ACC112 (cell line): ENCODE measurements around the gene CBX8.

Experiments used
- H2AFZ ChIP-seq: fragments of 200-600 bp; sonication (generic); one replicate; pipeline ENCODE4 v1.6.0; 2017; ENCODE audit warnings: antibody characterized with exemption, low read length; ENCODE audit not compliant: unreplicated experiment
- H3K27ac ChIP-seq: fragments of 200-600 bp; sonication (generic); 2 replicates; pipeline ENCODE4 v1.5.1; 2014; ENCODE audit warnings: low read depth, mild to moderate bottlenecking, antibody characterized with exemption, low read length, moderate library complexity
- H3K27me3 ChIP-seq: fragments of 200-600 bp; sonication (generic); 2 replicates; pipeline ENCODE4 v1.6.1; 2014; ENCODE audit warnings: mild to moderate bottlenecking, antibody characterized with exemption, low read length, moderate library complexity, mixed read lengths; ENCODE audit not compliant: insufficient read depth
- H3K36me3 ChIP-seq: fragments of 200-600 bp; sonication (generic); 2 replicates; pipeline ENCODE4 v1.6.1; 2016; ENCODE audit warnings: mild to moderate bottlenecking, antibody characterized with exemption, low read length, moderate library complexity, mixed read lengths; ENCODE audit not compliant: insufficient read depth
- H3K4me1 ChIP-seq: fragments of 200-600 bp; sonication (generic); one replicate; pipeline ENCODE4 v1.6.1; 2016; ENCODE audit warnings: low read length, mixed read lengths; ENCODE audit not compliant: insufficient read depth, unreplicated experiment, control insufficient read depth
- H3K4me3 ChIP-seq: fragments of 200-600 bp; sonication (generic); 2 replicates; pipeline ENCODE4 v1.5.1; 2014; ENCODE audit warnings: mild to moderate bottlenecking, low read depth, low read length
- H3K79me2 ChIP-seq: fragments of 200-600 bp; sonication (generic); one replicate; pipeline ENCODE4 v1.6.0; 2016; ENCODE audit warnings: low read length; ENCODE audit not compliant: control insufficient read depth, unreplicated experiment, insufficient read depth

CBX8 gene

DNA sequence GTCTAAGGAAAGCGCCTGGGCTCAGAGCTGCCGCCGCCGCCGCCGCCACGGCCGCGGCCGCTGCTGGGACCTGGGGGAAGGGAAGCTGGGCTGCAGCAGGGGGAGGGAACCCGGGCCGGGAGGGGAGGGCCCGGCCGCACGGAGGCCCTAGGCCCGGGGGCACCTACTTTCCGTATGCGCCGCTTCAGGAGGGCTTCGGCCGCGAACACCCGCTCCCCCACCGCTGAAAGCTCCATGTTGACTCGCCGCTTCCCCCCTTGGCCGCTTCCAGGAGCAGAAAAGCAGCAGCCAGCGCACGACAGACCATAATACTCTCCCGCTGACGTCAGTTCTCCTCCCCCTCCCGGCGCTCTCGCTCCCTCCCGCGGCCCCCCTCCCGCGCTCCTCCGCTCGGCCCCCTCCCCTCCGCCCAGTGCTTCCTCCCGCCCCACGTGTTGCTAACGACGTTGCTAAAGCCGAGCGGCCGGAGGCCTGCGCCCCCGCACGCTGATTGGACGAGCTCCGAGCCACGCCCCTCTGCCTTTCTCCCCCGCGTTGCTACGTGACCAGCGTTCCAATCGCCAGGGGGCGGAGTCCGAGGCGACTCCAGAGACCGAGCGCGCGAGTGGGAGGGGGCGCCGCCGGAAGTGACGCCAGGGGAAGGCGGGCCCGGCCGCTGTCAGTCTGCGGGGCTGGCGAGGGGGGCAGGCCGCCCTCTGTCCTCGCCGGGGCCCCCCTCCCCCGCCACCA, at the start of gene CBX8:
CBX8 (minus strand) TSS at position 315 of the 729 bp plus-strand sequence; CDS start at position 236, 79 bp downstream.
- Histone ChIP-seq H3K4me1 (peaks cover 28% of the 10 kb centered on the region), H3K27ac (peak within 1 kb of the TSS; percentile 36; the same call in 1 of the 2 replicates), H3K4me3 (peak within 1 kb of the TSS; percentile 94), H3K36me3 (no peaks in the 10 kb centered on the region), H2AFZ (peak within 1 kb of the TSS; percentile 48), H3K79me2 (no peaks in the 10 kb centered on the region), H3K27me3 (peaks cover 50% of the 10 kb centered on the region)

DNA sequence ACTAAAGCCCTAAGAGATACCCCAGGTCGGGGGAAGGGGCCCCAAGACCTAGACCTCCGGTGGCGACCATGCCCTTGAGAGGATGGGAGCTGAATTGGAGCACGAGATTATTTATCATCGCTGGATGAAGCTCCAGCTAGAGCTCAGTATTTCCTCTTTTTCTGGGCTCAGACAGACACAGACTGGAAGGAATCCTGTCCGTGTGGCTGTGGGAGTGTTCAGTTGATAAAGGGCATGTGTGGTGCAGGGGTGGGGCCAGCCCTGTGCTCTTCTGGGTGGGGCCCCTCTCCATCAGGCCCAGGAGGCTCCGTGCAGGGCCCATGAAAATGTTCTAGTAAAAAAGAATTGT, 48.7 kb upstream of the CBX8 start:
- Histone ChIP-seq H2AFZ (peak overlapping the region; percentile 40), H3K27me3 (peaks cover 32% of the 10 kb centered on the region), H3K79me2 (no peaks in the 10 kb centered on the region), H3K4me1 (peaks cover 9% of the 10 kb centered on the region), H3K27ac (no peak overlapping the region), H3K4me3 (0 out of 2 replicates have a peak overlapping the region, but pooled peaks have one; percentile 0), H3K36me3 (no peaks in the 10 kb centered on the region)

DNA sequence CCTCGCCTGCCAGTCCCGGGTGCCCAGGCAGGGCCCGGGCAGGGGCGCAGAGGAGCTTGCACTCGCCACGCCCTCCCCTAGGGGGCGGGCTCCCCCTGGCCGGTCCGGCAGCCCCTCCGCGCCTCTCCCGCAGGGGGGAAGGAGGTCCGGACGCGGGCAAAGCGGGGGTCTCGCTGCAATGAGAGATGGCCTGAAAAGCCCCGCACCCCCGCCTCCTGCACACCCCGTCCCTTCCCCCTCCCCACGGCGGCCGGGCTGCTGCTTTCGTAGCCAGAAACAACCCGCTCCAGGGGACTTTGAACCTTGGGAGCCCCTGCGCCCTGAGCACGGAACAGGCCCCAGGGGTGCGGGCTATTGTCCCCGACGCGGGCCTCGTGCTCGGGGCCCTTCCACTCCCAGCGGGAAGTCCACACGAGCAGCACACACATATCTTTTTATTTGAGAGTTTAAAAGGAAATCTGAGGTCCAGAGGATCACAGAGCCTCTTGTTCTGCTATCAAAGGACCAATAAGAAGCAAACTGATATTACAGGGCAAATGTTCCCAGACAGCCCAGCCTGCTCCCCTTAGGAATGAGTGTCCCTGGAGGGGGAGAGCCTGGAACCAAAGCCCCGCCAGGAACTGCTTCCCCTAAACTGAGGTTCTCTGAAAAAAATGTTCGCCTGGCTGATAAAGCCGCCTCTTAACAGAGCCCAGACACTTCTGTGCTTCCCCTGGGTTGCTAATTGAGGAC, 48.2 kb upstream of the CBX8 start:
- peak overlapping the region; percentile 81 for H3K4me3 ChIP-seq
- H3K27ac ChIP-seq = no peak overlapping the region
- peak overlapping the region; percentile 40 for H2AFZ ChIP-seq
- peaks cover 38% of the 10 kb centered on the region for H3K27me3 ChIP-seq
- H3K36me3 ChIP-seq = no peaks in the 10 kb centered on the region
- H3K79me2 ChIP-seq = no peaks in the 10 kb centered on the region
- H3K4me1 ChIP-seq = peaks cover 13% of the 10 kb centered on the region

DNA sequence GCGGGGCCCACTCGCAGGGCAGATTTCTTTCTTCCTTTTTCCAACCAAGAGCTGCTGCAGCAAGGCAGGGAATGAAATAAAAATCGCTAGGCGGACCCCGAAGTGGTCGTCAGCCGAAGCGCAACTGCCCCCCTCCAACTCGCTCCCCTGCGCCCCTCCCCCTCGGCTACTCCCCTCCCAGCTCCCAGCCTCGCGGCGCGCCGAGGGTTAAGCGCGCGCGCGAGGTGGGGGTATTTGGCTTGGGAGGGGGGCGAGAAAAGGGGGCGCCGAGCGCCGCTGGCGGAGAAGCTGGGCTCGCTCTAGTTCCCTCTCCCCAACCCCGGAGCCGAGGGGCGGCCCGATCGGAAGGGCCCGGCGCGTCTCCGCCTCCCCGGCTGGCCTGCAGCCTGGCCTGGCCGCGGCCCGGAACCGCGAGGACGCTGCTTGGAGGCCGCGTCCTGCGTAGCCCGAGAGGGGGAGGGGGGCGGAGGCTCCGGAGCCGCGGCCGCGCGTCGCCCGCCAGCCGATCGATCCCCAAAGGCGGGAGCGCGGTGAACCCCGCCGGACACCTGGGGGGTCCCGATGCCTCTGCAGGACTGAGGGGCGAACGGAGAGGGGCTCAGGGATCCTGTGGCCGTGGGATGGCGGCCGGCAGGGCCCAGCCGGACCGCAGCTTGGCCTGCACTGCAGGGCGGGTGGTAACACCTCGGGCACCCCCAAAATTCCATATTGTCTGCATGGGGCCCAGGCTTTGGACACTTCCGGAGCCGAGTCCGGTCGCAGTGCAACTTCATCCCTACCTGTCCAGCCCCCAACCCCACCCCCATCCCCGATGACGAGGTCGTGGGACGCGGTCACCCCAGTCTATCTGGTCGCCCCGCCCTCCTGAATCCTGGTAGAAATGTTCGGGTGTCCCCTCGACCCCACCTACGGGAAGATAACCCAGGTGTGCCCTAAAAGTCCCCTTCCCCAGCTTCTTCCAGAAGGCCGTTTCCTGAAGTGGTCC, 47.2 kb upstream of the CBX8 start:
- no peaks in the 10 kb centered on the region for H3K79me2 ChIP-seq
- no peaks in the 10 kb centered on the region for H3K36me3 ChIP-seq
- H2AFZ ChIP-seq = peak overlapping the region; percentile 89
- H3K27ac ChIP-seq = no peak overlapping the region
- peak overlapping the region; percentile 81 for H3K4me3 ChIP-seq
- H3K4me1 ChIP-seq = peaks cover 13% of the 10 kb centered on the region
- H3K27me3 ChIP-seq = peaks cover 39% of the 10 kb centered on the region

DNA sequence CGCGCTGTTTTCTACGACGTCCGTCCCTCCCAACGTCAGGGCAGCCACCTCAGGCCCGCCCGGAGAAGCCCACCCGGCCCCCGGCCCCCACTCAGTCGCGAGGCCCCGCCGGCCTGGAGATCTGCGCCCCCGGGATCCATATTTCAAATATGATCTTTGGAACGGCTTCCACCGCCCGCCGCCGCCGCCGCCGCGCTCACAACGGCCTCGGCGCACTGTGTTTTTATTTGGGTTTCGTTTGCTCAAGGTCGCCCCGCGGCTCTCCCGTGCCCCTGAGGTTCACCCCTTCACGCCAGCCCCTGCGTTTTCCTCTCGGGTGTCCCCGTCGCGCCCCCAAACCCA, 46.6 kb upstream of the CBX8 start:
- H3K79me2 ChIP-seq = no peaks in the 10 kb centered on the region
- peak overlapping the region; percentile 89 for H2AFZ ChIP-seq
- peaks cover 13% of the 10 kb centered on the region for H3K4me1 ChIP-seq
- no peak overlapping the region for H3K27ac ChIP-seq
- H3K27me3 ChIP-seq = peaks cover 39% of the 10 kb centered on the region
- no peaks in the 10 kb centered on the region for H3K36me3 ChIP-seq
- peak overlapping the region; percentile 81 for H3K4me3 ChIP-seq

DNA sequence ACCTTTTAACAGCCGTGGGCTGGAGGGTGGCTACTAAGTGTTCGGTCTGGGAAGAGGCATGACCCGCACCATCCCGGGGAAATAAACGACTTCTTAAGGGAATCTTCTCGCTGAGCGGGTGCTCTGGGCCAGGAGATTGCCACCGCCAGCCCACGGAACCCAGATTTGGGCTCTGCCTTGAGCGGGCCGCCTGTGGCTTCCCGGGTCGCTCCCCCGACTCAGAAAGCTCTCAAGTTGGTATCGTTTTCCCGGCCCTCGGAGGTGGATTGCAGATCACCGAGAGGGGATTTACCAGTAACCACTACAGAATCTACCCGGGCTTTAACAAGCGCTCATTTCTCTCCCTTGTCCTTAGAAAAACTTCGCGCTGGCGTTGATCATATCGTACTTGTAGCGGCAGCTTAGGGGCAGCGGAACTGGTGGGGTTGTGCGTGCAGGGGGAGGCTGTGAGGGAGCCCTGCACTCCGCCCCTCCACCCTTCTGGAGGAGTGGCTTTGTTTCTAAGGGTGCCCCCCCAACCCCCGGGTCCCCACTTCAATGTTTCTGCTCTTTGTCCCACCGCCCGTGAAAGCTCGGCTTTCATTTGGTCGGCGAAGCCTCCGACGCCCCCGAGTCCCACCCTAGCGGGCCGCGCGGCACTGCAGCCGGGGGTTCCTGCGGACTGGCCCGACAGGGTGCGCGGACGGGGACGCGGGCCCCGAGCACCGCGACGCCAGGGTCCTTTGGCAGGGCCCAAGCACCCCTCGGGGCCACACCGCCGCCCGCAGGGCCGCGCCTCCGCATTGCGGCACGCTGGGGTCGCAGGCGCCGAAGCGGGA, 46.0 kb upstream of the CBX8 start:
- peak overlapping the region; percentile 81 for H3K4me3 ChIP-seq
- H3K36me3 ChIP-seq = no peaks in the 10 kb centered on the region
- H3K4me1 ChIP-seq = peaks cover 13% of the 10 kb centered on the region
- H3K27ac ChIP-seq = no peak overlapping the region
- peaks cover 4% of the 10 kb centered on the region for H3K79me2 ChIP-seq
- H2AFZ ChIP-seq = peak overlapping the region; percentile 89
- H3K27me3 ChIP-seq = peaks cover 39% of the 10 kb centered on the region

DNA sequence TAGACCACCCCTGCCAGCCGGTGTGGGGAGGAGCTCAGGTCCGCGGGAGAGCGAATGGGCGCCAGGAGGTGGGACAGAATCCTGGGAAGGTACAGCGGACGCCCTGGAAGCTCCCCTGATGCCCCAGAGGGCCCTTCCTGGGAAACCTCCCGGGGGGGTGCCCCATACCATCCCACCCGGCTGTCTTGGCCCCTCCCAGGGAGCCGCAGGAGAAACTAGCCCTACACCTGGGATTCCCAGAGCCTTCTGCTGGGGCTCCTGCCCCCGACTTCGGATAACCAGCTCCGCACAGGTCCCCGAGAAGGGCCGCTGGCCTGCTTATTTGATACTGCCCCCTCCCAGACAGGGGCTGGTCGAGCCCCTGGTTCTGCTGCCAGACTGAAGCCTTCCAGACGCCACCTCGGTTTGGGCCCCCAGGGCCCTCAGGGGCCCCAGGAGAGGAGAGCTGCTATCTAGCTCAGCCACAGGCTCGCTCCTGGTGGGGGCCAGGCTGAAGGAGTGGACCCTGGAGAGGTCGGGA, 45.3 kb upstream of the CBX8 start:
- Histone ChIP-seq H3K36me3 (no peaks in the 10 kb centered on the region), H3K79me2 (peaks cover 10% of the 10 kb centered on the region), H3K27me3 (peaks cover 39% of the 10 kb centered on the region), H3K27ac (no peak overlapping the region), H3K4me1 (peaks cover 17% of the 10 kb centered on the region), H2AFZ (no peak overlapping the region), H3K4me3 (no peak overlapping the region)

DNA sequence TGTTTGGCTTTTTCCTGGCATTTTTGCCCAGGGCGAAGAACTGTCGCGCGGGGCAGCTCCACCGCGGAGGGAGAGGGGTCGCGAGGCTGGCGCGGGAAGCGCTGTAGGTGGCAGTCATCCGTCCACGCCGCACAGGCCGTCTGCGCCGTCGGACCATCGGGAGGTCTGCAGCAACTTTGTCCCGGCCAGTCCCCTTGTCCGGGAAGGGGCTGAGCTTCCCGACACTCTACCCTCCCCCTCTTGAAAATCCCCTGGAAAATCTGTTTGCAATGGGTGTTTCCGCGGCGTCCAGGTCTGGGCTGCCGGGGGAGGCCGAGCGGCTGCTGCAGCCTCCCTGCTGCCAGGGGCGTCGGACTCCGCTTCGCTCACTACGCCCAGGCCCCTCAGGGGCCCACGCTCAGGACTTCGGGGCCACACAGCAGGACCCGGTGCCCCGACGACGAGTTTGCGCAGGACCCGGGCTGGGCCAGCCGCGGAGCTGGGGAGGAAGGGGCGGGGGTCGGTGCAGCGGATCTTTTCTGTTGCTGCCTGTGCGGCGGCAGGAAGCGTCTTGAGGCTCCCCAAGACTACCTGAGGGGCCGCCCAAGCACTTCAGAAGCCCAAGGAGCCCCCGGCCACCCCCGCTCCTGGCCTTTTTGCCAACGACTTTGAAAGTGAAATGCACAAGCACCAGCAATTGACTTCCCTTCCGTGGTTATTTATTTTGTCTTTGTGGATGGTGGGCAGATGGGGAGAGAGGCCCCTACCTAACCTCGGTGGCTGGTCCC, 44.7 kb upstream of the CBX8 start:
- H2AFZ ChIP-seq = no peak overlapping the region
- peak overlapping the region; percentile 74; the same call in 1 of the 2 replicates for H3K4me3 ChIP-seq
- H3K4me1 ChIP-seq = peaks cover 22% of the 10 kb centered on the region
- H3K79me2 ChIP-seq = peaks cover 13% of the 10 kb centered on the region
- H3K27me3 ChIP-seq = peaks cover 39% of the 10 kb centered on the region
- H3K36me3 ChIP-seq = no peaks in the 10 kb centered on the region
- H3K27ac ChIP-seq = no peak overlapping the region

DNA sequence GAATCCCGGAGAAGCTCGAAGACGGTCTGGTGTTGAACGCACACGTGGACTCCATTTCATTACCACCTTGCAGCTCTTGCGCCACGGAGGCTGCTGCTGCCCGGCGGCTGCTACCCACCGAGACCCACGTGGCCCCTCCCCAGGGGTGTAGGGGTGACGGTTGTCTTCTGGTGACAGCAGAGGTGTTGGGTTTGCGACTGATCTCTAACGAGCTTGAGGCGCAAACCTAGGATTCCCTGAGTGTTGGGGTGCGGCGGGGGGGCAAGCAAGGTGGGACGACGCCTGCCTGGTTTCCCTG, 44.1 kb upstream of the CBX8 start:
- Histone ChIP-seq H3K4me3 (peak overlapping the region; percentile 74), H3K27ac (no peak overlapping the region), H3K36me3 (no peaks in the 10 kb centered on the region), H3K79me2 (peaks cover 13% of the 10 kb centered on the region), H3K4me1 (peaks cover 26% of the 10 kb centered on the region), H2AFZ (no peak overlapping the region), H3K27me3 (peaks cover 39% of the 10 kb centered on the region)
